GM19240 (cell line): ENCODE results near the gene ZBTB21.
"Not testable (repeated sequence)": the region's sequence is repeated elsewhere in the genome, so short reads cannot be mapped to it uniquely, and the experiment has no call there.

Experiments used
- DNase-seq: peaks from one replicate; pipeline ENCODE4 v3.0.0; 2011; ENCODE audit warnings: low spot score; ENCODE audit not compliant: insufficient read length

Gene ZBTB21

DNA sequence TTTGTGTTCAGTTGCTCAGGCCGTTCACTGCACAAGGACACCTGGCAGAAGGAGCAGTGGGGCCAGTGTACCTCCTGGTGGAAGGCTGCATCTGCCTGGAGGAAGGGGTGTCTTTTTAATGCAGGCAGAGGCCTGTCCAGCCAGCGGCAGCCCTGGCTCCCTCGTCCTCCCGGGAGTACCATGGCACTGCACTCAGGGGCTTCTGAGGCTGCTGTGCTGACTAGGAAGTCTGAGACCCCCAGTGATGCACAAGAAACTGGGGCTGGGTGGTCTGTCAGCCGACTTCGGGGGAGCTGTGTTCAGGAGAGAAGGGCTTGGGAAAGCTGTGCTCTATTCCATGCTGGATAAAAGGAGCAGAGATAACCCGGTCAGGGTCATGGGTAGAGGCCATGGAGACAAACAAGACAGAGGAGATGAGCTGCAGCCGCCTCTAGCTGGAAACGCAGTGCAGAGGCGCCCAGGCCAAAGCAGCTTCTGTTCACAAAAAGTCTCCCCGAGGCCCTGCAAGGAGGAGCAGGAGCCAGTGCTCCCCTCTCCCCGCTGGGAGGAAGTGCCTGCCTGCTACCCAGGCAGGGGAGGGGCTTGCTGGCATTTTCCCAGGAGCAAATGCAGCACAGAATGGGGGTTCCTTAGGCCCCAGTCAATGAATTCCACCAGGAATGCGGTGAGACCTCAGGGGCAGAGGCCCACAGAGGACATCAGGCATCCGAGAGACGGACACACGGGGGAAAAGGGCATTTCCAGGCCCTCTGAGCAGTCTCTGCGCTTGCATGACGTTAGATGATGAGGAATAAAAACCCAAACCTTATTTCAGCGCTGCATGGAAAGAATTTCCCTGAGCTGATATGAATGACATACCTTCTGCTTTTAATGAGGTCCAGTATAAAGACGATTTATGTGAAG is 39.2 kb downstream of the ZBTB21 start:
- DNase-seq, result no peak

DNA sequence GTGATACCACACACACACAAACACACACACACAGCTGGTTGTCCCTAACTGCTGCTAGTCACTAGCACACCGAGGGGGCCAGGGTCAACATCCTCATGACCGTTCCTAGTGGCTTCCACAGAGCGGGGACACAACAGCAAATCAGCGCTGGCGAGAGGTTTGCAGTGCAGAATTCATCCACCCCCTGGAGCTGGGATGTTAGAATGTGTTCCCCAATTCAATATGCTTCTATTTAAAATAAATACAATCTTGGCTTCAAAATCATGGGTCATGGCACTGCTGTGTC is 40.1 kb downstream of the ZBTB21 start:
- no peak for DNase-seq

DNA sequence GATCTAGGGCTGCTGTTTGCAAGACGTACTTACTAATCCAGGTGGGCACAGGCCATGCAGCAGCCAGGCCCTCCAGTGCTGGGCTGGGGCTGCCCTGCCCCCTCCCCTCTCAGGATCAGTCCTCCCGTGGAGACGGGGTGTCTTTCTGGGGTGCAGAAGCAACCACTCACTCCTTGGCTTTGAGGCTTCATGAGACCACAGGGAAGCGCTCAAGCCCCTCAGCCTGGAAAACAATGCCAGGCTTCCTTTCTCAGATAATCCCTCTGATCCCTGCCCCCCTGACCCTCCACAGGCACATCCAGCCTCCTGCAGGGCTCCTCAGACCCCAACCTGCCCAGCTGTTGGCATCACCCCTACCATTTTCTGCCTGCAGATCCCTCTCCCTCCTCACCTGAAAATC is 42.5 kb downstream of the ZBTB21 start:
- DNase-seq, result no peak

DNA sequence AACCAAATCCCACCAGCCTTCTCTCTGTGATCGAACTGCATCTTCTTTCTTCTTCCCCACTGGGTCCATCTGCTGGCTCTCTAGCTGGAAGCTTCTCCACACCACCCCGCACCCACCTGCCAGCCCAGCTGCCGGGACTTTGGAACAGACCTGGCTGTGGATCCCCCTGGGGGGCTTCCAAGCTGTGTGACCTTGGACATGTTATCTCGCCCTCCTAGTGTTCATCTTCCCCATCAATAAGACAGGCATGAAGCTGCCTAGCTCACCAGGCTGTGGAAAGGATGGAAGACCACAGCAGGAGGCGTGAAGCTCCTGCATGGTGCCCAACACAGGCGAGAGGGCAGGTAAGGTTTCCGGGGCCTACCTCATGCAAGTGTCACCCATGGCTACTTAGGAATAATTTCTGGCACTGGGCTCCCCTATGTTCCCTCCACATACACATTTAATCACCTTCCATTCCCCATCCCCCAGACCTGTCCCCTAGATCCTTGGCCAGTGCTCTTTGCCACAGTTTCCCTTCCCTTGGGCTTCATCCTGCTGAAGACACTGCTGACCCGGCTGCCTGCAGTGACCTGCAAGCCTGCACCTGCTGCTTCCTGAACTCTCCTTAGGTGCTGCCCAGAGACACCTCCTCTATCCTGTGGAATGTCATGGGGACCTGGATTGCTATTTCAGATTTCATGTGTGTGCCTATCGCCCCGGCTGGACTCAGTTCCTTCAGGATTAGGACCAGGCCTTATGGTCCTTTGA is 43.1 kb downstream of the ZBTB21 start:
- no peak for DNase-seq

DNA sequence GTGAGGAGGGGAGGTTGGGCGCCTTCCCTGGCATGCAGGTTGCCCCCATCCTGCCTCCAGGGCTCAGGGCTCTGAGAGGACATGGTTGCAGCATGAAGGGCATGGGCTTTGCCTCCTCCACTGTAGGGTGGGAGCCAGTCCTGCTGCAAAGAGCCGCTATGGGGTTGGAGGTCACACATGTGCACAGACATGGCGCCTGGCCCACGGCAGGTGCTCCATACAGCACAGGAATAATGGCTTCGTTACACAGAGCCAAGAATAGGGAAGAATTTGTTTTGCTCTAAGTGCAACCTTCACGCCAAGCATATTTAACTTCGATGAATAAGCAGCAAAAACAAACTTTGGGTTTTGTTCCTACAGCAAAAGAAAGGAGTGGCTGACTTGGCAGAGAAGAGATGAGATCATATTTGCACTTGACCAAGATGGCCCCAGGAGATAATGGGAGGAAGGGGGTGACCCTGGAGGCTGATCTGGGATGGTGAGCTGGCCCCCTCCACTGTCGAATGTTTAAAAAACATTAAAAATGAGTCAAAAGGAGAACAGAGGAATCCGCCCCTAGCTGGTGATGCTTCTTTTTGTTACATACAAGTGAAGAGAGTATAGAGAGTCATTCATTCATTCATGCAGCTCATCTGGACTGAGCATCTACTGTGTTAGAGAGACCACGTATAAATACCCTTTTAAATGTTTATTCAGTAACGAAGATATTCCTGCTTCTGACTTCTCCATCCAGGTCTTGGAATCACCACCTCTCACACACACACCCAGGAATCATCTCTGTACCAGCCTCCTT is 43.9 kb downstream of the ZBTB21 start:
- DNase-seq, result no peak

DNA sequence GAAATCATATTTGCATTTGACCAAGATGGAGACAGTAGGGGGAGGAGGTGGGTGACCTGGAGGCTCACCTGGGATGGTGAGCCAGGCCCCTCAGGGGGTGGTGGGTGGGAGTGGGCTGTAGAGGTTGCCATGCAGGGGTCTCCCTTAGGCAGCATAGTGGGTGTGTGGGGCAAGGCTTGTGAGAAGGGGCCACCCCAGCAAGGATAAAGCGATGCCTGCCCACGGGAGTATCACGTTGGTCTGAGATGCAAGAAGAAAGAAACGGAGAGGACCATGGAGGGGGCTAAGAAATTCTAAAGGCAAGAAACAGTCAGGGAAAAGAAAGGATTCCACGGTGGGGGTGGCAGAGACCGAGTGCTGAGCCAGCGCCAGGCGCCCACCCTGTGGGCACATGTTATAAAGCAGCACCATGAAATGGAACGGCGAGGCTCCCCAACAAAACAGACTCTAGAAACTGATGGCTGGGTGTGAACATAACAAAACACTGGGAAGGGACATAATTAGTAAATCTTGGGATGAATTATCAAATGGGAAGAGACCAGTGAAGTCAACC is 44.6 kb downstream of the ZBTB21 start:
- DNase-seq, result no peak

DNA sequence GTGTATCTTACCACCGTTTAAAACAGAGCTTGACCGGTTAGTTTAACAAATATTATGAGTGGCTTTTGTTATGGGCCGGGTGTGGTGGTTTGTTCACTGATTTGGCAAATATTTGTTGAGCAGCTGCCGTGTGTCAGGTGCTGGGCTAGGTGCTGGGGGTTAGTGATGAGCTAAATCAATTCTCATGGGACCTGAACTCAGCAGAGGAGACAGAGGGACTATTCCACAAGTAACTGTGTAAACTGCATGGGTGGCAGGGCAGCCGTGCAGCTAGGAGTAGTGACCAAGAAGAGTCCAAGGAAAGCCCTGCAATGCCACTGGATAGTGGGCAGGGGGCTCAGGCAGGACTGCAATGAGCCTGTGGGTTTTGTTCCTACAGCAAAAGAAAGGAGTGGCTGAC is 45.1 kb downstream of the ZBTB21 start:
- no peak for DNase-seq

DNA sequence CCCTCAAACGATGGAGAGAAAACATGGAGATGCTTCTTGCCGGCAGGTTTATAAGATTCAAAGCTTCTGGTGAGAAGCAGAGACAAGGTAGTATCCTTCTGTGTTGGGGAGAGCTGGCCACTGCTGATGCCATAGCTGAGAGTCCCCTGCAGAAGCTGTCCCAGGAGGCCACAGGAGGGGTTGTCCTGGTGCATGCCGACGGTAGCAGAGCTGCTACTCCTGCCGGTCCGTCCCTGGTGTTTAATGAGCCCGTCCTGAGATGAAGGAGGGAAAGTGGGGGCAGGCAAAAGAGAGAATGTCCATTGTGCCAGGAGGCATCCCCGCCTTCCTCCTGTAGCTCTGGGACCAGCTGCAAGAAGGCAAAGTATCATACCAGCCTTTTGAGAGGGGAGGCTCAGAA is 46.0 kb downstream of the ZBTB21 start:
- DNase-seq, result no peak

DNA sequence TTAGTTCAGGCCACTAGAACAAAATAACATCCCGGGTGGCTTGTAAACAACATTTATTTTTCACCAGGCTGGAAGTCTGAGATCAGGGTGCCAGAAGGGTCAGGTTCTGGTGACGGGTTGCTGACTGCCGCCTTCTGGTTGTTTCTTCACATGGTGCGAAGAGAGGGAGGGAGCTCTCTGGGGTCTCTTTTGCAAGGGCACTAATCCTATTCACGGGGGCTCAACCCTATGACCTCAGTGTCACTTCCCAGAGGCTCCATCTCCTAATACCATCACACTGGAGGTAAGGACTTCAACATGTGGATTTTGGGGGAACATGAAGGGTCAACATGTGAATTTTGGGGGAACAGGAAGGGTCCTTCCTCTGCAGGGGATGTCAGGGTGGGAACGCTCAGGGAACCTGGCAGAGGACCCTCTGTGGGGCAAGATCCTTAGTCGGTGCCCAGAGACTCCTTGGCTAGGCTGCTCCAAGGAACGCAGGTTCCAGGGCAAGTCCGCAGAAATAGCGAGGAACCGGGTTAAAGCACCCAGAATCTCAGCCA is 47.7 kb downstream of the ZBTB21 start:
- DNase-seq, result no peak

DNA sequence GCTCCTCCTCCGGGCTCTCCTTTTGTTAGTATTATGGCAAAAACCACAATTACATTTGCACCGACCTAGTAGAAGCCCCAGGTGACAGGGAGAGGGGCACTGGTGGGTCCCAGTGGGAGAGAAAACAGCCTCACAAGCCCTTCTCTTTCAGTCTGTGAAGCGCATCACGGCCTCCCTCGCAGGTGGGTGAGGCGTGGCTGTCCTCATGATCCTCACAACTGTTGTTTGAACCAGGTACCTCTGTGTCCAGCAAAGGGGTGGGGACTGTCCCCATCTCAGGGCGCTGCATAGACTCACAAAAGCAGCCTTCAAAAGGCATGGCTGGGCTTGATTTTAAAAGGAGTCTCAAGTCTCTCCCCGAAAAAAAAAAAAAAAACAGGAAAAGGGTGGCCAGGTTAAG is 48.4 kb downstream of the ZBTB21 start:
- DNase-seq, result no peak

DNA sequence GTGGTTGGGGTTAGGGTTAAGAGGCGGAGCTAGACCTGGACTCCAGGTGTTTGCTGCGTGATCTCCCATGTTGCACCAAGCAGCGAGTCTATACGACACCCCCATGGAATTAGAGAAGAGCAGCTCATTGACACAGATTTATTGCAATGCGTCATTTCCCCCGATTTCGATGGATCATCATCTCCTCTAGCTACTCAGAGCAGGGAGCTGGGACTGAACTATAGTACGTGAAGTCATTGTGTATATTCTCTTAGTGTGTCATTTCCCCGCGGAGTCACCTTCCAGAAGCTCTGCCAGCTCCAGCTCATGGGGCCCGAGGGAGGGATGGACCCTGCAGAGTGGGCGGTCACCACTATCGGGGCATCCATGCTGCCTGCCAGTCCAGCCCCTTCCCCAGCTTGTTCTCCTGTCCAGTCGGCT is 48.9 kb downstream of the ZBTB21 start:
- DNase-seq, result no peak

DNA sequence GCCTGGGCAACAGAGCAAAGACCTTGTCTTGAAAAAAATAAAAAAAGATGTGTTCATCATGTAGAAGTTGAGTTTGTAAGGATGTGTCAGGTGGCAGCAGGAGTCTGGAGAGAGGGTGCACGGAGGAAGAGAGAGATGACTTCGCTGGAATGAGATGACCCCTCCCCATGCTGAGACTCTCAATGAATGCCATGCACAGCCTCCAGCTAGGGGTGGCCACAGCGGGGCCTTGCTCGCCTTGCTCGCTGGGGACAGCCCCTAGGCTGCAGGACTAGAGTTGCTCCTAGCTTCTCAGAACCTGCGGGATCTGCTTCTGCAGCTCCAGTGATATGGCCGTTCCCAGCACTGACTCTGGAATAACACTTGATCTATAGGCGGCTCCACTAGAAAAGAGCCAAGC is 49.8 kb downstream of the ZBTB21 start:
- no peak for DNase-seq

DNA sequence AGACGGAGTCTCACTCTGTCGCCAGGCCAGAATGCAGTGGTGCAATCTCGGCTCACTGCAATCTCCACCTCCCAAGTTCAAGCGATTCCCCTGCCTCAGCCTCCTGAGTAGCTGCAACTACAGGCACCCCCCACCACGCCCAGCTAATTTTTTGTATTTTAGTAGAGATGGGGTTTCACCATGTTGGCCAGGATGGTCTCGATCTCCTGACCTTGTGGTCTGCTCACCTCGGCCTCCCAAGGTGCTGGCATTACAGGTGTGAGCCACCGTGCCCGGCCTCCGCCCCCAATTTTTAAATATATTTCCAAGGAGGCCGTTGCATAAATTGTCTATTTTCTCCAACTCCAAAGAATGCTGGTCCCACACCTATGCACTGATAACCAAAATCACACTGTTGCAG is 50.5 kb downstream of the ZBTB21 start:
- not testable (repeated sequence) for DNase-seq

DNA sequence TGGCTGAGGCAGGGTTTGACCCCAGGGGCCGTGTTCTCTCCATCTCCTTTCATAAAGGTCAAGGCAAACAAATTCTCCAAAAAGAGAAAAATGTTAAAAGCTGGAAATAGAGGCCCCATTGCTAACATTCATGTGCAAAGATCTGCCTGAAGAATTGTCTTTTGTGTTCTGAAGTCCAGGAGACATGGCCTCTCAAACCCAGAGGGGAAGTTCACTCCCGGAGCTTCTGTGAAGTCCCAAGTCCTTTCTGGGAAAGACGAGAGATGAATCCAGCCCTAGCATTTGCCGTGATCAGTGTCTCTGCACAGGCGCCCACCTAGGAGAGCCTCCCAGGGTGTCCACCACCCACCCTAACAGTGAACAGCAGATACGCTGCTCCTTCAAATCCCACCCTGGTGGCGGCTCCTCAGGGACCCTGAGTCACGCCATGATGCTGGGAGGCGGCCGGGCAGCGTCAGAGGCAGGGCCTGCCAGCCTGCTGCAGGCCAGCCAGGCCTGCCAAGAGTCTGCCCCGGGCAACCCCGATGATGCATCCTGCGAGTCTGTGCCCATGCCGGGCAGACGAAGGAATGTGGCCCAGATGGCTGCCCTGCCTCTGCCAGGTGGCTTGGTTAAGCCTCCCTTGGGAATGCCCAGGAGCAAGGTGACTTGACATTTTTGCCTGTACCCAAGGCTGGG is 51.1 kb downstream of the ZBTB21 start:
- no peak for DNase-seq

DNA sequence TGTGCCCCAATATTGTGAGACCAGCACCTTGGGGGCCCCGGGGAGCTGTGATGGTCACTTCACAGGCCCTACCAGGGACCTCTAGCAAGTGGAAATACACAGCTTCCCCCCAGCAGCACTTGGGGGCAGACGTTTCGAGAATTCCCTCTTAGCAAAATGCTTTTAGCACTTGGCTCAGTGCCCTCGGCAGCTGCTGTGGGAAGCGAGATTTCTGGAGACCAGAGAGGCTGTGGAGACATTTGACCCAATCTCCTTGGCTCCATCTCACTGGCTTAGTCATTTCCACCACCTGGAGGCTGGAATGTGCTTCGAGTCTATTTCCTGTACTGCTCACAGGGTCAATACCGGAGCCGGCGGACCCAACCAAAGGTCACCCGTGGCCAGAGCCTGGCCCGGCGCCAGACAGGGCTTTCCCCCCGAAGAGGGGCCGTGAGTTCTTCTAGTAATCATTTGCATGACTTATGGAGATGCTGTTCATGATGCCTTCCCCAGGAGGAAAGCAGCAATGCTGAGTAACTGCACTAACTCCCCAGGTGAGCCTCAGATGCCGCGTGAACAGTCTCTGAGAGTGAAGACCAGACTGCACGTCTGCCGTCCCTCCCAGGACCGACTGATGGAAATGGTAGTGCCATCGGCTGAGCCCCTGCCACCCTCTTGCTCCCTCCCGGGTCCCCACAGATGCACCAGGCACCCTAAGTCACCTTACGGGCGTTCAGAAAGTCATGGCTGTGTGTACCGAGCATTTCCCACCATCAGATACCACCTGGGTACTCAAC is 52.0 kb downstream of the ZBTB21 start:
- DNase-seq, result no peak

DNA sequence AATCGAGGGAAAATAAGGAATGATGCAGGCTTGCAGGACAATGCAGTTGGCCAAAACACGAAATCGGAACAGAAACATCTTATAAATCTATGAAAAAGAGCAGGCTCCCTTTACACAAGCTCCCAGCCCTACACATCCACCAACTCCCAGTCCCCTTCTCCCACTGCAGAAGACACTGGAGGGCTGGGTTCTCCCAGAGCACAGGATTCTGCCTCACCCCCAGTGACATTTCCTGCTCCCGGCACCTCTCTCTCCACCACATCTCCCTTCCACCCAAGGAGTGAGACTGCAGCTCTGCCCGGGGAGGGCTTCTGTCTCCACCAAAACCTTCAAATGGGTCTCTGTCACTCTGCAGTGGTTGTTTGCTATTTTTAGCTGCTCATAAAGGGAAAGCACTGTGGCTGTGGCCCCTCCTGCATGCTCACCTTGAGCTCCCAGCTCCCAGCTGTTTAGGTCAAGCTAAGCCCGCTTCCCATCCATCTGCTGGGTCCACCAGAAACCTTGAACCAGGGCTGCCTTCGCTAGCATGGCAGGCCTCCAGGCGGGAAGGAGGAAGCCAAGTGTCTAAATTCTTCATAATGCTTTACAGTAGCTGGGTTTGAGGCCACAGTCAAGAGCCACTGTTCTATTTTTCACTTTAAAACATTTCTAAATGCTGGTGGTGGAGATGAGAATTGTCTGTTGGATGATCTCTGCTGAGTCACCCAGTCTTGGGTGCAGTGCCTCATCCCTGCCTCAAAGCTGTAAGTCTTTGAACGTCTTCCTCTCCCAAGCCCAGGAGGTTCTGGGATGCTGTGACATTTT is 53.0 kb downstream of the ZBTB21 start:
- DNase-seq, result no peak

DNA sequence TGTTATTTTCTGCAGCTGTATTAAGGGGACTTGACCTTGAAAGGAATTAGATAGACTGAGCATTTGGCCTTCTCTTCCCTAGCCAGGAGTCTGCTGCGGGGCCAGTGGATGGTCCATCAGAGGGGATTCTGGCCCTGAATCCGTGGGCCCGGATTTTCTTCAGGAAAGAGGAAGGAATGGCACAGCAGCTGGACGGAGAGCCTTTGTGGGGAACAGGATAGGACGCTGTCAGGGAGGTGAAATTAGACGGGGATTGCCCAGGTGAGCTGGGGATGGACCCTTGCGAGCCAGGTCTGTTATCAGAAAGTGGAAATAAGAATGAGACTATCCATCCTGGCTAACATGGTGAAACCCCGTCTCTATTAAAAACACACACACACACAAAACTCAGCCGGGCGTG is 54.6 kb downstream of the ZBTB21 start:
- DNase-seq, result no peak

DNA sequence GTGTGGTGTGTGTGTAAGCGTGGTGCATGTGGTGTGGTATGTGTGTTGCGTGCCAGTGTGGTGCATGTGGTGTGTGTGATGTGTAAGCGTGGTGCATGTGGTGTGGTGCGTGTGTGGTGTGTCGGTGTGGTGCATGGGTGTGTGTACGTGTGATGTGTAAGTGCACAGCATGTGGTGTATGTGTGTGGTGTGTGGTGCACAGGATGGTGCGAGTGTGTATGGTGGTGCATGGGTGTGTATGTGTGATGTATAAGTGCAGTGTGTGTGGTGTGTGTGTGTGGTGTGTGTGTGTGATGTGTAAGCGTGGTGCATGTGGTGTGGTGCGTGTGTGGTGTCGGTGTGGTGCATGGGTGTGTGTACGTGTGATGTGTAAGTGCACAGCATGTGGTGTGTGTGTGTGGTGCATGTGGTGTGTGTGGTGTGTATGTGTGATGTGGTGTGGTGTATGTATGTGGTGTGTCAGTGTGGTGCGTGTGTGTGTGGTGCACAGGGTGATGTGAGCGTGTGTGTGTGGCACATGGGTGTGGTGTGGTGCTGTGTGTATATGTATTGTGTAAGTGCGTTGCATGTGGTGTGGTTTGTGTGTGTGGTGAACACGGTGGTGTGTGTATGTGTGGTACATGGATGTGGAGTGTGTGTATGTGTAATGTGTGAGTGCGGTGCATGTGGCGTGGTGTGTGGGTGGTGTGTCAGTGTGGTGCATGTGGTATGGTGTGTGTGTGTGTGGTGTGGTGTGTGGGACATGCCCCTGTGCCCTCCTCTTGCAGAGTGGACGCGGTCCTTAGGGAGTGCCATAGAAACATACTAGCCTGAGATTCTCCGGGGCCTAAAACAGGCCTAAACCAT is 55.3 kb downstream of the ZBTB21 start:
- no peak for DNase-seq
